H1 (cell line): ENCODE data around the gene OR8B8. TPM values are rescaled to one million over a fixed set of nuclear protein-coding genes. Genes with fewer than 3 reads are reported as not detected.

Source experiments
- CTCF ChIA-PET: fragments of 300-600 bp; sonication (Branson Sonifier 250); formaldehyde crosslinking; loops from one replicate; lab custom pipeline; 2021; ENCODE audit not compliant: partially characterized antibody; lab: Charles Lee
- POLR2A ChIA-PET: fragments of 300-600 bp; sonication (Branson Sonifier 250); formaldehyde crosslinking; loops from one replicate; lab custom pipeline; 2021; ENCODE audit warnings: inconsistent platforms; ENCODE audit not compliant: partially characterized antibody; lab: Charles Lee
- DNase-seq, 2 experiments: peaks; one replicate each; pipeline versions ENCODE4 v3.0.0 to v3.0.0-alpha.2; 2010 to 2022; ENCODE audit warnings: low spot score in 2 of 2, low read depth in 1 of 2, mixed read lengths in 1 of 2
- FAIRE-seq: peaks from 2 replicates; lab custom pipeline; 2011; peaks lifted over from hg19 to GRCh38; lab: Jason Lieb, UNC
- H2AFZ ChIP-seq: 2 replicates; pipeline ENCODE4 v1.8.1; 2012; ENCODE audit warnings: low read length, inconsistent platforms
- H2AK5ac ChIP-seq: 2 replicates; pipeline ENCODE4 v1.6.1; 2013; ENCODE audit warnings: low read depth, low read length
- H2BK120ac ChIP-seq: replicated peaks from 2 replicates; pipeline ENCODE3; 2013; ENCODE audit warnings: low read depth, low read length, inconsistent platforms
- H2BK12ac ChIP-seq: 2 replicates; pipeline ENCODE4 v1.6.1; 2013; ENCODE audit warnings: low read depth, low read length
- H2BK15ac ChIP-seq: 2 replicates; pipeline ENCODE4 v1.6.1; 2013; ENCODE audit warnings: low read length
- H2BK20ac ChIP-seq: 2 replicates; pipeline ENCODE4 v1.6.1; 2013; ENCODE audit warnings: low read length
- H2BK5ac ChIP-seq: 2 replicates; pipeline ENCODE4 v1.6.1; 2013; ENCODE audit warnings: low read depth, low read length
- H3K14ac ChIP-seq: 2 replicates; pipeline ENCODE4 v1.6.1; 2013; ENCODE audit warnings: inconsistent platforms; ENCODE audit not compliant: insufficient read length
- H3K18ac ChIP-seq: 2 replicates; pipeline ENCODE4 v1.6.1; 2013; ENCODE audit warnings: low read length; ENCODE audit errors: extremely low read depth
- H3K23ac ChIP-seq: 2 replicates; pipeline ENCODE4 v1.6.1; 2013; ENCODE audit warnings: inconsistent platforms; ENCODE audit not compliant: insufficient read length
- H3K23me2 ChIP-seq: 2 replicates; pipeline ENCODE4 v1.6.1; 2013; ENCODE audit warnings: low read depth, low read length
- H3K27ac ChIP-seq: 2 replicates; pipeline ENCODE4 v1.6.1; 2011; ENCODE audit warnings: low read depth, low read length, inconsistent platforms
- H3K27me3 ChIP-seq, 4 experiments: replicated peaks in 1 of 4; 1 replicate in 1 of 4; 2 replicates in 3 of 4; pipeline versions ENCODE4 v1.6.1 to v1.8.1; 2011 to 2013; ENCODE audit warnings: low read length in 3 of 4, mild to moderate bottlenecking in 3 of 4, inconsistent platforms in 2 of 4, mixed read lengths in 2 of 4, moderate library complexity in 1 of 4; ENCODE audit not compliant: control insufficient read depth in 3 of 4, insufficient read depth in 3 of 4; ENCODE audit errors: extremely low read depth in 1 of 4
- H3K36me3 ChIP-seq, 4 experiments: 2 replicates each; pipeline versions ENCODE4 v1.6.1 to v1.8.1; 2011 to 2013; ENCODE audit warnings: mild to moderate bottlenecking in 4 of 4, low read length in 3 of 4, moderate library complexity in 2 of 4, control low read depth in 1 of 4, inconsistent platforms in 1 of 4; ENCODE audit not compliant: insufficient read depth in 4 of 4, control insufficient read depth in 2 of 4
- H3K4ac ChIP-seq: replicated peaks from 2 replicates; pipeline ENCODE3; 2013; ENCODE audit warnings: low read length, low read depth, mixed read lengths, inconsistent platforms; ENCODE audit not compliant: insufficient read length
- H3K4me1 ChIP-seq, 4 experiments: replicated peaks in 1 of 4; 1 replicate in 1 of 4; 2 replicates in 3 of 4; pipeline versions ENCODE4 v1.6.1 to v1.8.1; 2011 to 2013; ENCODE audit warnings: low read length in 3 of 4, inconsistent platforms in 2 of 4, mixed read lengths in 1 of 4; ENCODE audit not compliant: insufficient read depth in 4 of 4, control insufficient read depth in 3 of 4
- H3K4me2 ChIP-seq, 2 experiments: 2 replicates each; pipeline versions ENCODE4 v1.6.1 to v1.8.1; 2011 to 2013; ENCODE audit warnings: low read depth in 2 of 2, low read length in 2 of 2, control low read depth in 1 of 2, inconsistent platforms in 1 of 2, mild to moderate bottlenecking in 1 of 2; ENCODE audit not compliant: insufficient read depth in 1 of 2
- H3K4me3 ChIP-seq, 4 experiments: fragments of 200-600, 300-600 bp in 1 of 4; sonication (generic), shearing (Covaris generic), sonication (Bioruptor Twin) in 1 of 4; 2 replicates each; pipeline versions ENCODE4 v1.5.1 to v1.8.1; 2011 to 2016; ENCODE audit warnings: low read length in 4 of 4, low read depth in 3 of 4, control low read depth in 2 of 4, inconsistent platforms in 2 of 4, mild to moderate bottlenecking in 2 of 4, mixed read lengths in 1 of 4, moderate library complexity in 1 of 4; ENCODE audit not compliant: insufficient read depth in 2 of 4; ENCODE audit errors: extremely low read depth in 1 of 4
- H3K56ac ChIP-seq: replicated peaks from 2 replicates; pipeline ENCODE3; 2013; ENCODE audit warnings: low read depth, mild to moderate bottlenecking, mixed read lengths, low read length, inconsistent platforms; ENCODE audit not compliant: insufficient read length
- H3K79me1 ChIP-seq: 2 replicates; pipeline ENCODE4 v1.6.1; 2013; ENCODE audit warnings: low read depth, low read length, control low read depth
- H3K79me2 ChIP-seq, 2 experiments: 2 replicates each; pipeline versions ENCODE4 v1.6.1 to v1.8.1; 2012 to 2013; ENCODE audit warnings: low read length in 2 of 2, mild to moderate bottlenecking in 2 of 2, inconsistent platforms in 1 of 2; ENCODE audit not compliant: insufficient read depth in 2 of 2, control insufficient read depth in 1 of 2
- H3K9ac ChIP-seq, 4 experiments: replicated peaks in 1 of 4; 1 replicate in 1 of 4; 2 replicates in 3 of 4; pipeline versions ENCODE4 v1.6.1 to v1.8.1; 2011 to 2013; ENCODE audit warnings: low read depth in 3 of 4, low read length in 3 of 4, control low read depth in 2 of 4, mild to moderate bottlenecking in 2 of 4, moderate library complexity in 2 of 4, inconsistent platforms in 1 of 4; ENCODE audit errors: extremely low read depth in 1 of 4
- H3K9me3 ChIP-seq, 2 experiments: 2 replicates each; pipeline versions ENCODE4 v1.6.1 to v1.8.1; 2012 to 2013; ENCODE audit warnings: mild to moderate bottlenecking in 2 of 2, moderate library complexity in 2 of 2, control low read depth in 1 of 2, inconsistent platforms in 1 of 2, low read depth in 1 of 2, low read length in 1 of 2, mixed read lengths in 1 of 2; ENCODE audit not compliant: insufficient read depth in 2 of 2
- H4K20me1 ChIP-seq, 2 experiments: replicated peaks in 1 of 2; 2 replicates each; pipeline versions ENCODE3 to v1.8.1; 2011 to 2013; ENCODE audit warnings: inconsistent platforms in 2 of 2, low read length in 2 of 2, mild to moderate bottlenecking in 1 of 2; ENCODE audit not compliant: insufficient read depth in 2 of 2, control insufficient read depth in 1 of 2
- H4K5ac ChIP-seq: 2 replicates; pipeline ENCODE4 v1.6.1; 2013; ENCODE audit warnings: low read length, low read depth, mixed read lengths, inconsistent platforms; ENCODE audit not compliant: insufficient read length
- H4K8ac ChIP-seq: 2 replicates; pipeline ENCODE4 v1.8.0; 2013; ENCODE audit warnings: mild to moderate bottlenecking, moderate library complexity, low read length, inconsistent platforms; ENCODE audit not compliant: insufficient read depth; ENCODE audit errors: extremely low read depth
- H4K91ac ChIP-seq: replicated peaks from 2 replicates; pipeline ENCODE3; 2013; ENCODE audit warnings: low read length, mixed read lengths, inconsistent platforms; ENCODE audit not compliant: insufficient read length
- BRCA1 ChIP-seq: IDR thresholded peaks from 2 replicates; pipeline ENCODE4 v1.6.1; 2012; ENCODE audit warnings: low read depth, low read length, improper control_type of control experiment
- CBX8 ChIP-seq: fragments of 300-800, 300-1000 bp; sonication (generic); IDR thresholded peaks from 2 replicates; pipeline ENCODE4 v1.7.1; 2016; ENCODE audit warnings: low read depth, low read length, borderline replicate concordance
- EP300 ChIP-seq, 2 experiments: IDR thresholded peaks; 1 replicate in 1 of 2; 2 replicates in 1 of 2; pipeline ENCODE4 v1.6.1; 2011 to 2012; ENCODE audit warnings: low read depth in 2 of 2, low read length in 2 of 2, mild to moderate bottlenecking in 2 of 2, borderline replicate concordance in 1 of 2, inconsistent platforms in 1 of 2, moderate library complexity in 1 of 2
- EZH2 ChIP-seq: fragments of 200-600 bp; sonication (generic); IDR thresholded peaks from 2 replicates; pipeline ENCODE4 v1.7.1; 2012; ENCODE audit warnings: low read depth, mild to moderate bottlenecking, moderate library complexity, low read length, inconsistent platforms; ENCODE audit not compliant: severe bottlenecking
- GTF2F1 ChIP-seq: IDR thresholded peaks from 2 replicates; pipeline ENCODE4 v1.6.1; 2012; ENCODE audit warnings: low read depth, low read length, improper control_type of control experiment, borderline replicate concordance
- KDM5A ChIP-seq: fragments of 200-600 bp; IDR thresholded peaks from 2 replicates; pipeline ENCODE4 v1.7.1; 2012; ENCODE audit warnings: mild to moderate bottlenecking, low read length, inconsistent platforms, mixed read lengths
- PHF8 ChIP-seq: fragments of 200-600 bp; sonication (generic); conservative IDR thresholded peaks from 2 replicates; pipeline ENCODE4 v1.7.1; 2012; ENCODE audit warnings: low read depth, mild to moderate bottlenecking, inconsistent platforms, low read length, moderate library complexity
- POLR2AphosphoS5 ChIP-seq: IDR thresholded peaks from 2 replicates; pipeline ENCODE4 v1.6.1; 2011; ENCODE audit warnings: low read depth, low read length
- RAD21 ChIP-seq, 2 experiments: IDR thresholded peaks in 1 of 2; conservative IDR thresholded peaks in 1 of 2; 2 replicates each; pipeline ENCODE4 v1.6.1; 2011; ENCODE audit warnings: low read depth in 2 of 2, low read length in 2 of 2, improper control_type of control experiment in 1 of 2, inconsistent platforms in 1 of 2, mild to moderate bottlenecking in 1 of 2, moderate library complexity in 1 of 2
- TEAD4 ChIP-seq: IDR thresholded peaks from 2 replicates; pipeline ENCODE4 v1.6.1; 2012; ENCODE audit warnings: low read depth, low read length, inconsistent platforms, mixed read lengths
- WGBS, 2 experiments: shearing (Covaris generic) in 1 of 2; methylation state at CpG; one replicate each; pipeline versions ENCODE4 v1.1.6 to v1.1.7; 2013 to 2015; ENCODE audit warnings: low lambda C conversion rate in 2 of 2, mixed read lengths in 2 of 2, inconsistent platforms in 1 of 2, low coverage in 1 of 2, missing lambda C conversion rate in 1 of 2; ENCODE audit not compliant: insufficient replicate concordance in 2 of 2, insufficient coverage in 1 of 2, insufficient read length in 1 of 2; ENCODE audit errors: extremely low coverage in 1 of 2, missing lambda C conversion rate in 1 of 2; 5-methylcytosine and 5-hydroxymethylcytosine counted together
- polyA plus RNA-seq, 7 experiments: library from polyadenylated mRNA; depleted of rRNA in 3 of 7; stranded (reverse) in 5 of 7; unstranded in 2 of 7; fragments of >200 nt in 5 of 7; fragments of 200-250 nt in 2 of 7; gene quantifications; 1 replicate in 5 of 7; 2 replicates in 1 of 7; 4 replicates in 1 of 7; pipeline versions ENCODE4 v1.2.1 to v1.2.3, GENCODE V29; 2011 to 2013; ENCODE audit warnings: missing spikeins in 2 of 7, mixed read lengths in 2 of 7
- total RNA-seq: library from RNA; stranded (reverse); fragmentation: NEBNext Ultra II Directional; extraction: Animal tissue kit (Norgen Biotek cat#: 25700); gene quantifications from 2 replicates; pipeline ENCODE4 v1.2.1, GENCODE V29; 2021
- TF ChIP-seq, protein P1 (sequence below): IDR thresholded peaks from 2 replicates; pipeline ENCODE4 v1.6.1; 2012; ENCODE audit warnings: low read length, inconsistent platforms

Gene OR8B8
- total and polyA plus RNA-seq, 2 of the 8 experiments (the other 6 are each of a cell fraction or from before 2014, with no cell fraction given): not detected

DNA sequence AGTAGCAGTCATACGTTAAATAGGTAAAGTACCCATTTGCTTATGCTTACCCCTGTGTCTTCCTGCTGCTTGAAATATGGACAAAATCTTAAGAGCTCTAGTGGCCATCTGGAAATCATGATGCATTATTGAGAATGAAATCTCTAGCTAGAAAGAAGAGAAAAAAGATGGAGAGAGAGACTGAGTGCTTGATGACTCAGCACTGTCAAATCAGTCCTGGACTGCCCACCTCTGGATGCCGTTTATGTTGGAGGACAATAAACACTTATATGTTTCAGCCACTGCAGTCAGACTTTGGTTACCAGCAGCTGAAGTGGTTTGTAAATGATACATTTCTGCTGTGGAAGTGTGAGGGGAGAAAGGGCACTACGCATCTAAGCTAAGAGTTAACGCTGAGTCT is 24.5 kb downstream of the OR8B8 start:
- no peak overlapping the region for H3K4me3 ChIP-seq
- no peak overlapping the region for H2BK20ac ChIP-seq
- H2BK15ac ChIP-seq: no peak overlapping the region
- no peak overlapping the region for H3K27ac ChIP-seq
- H4K20me1 ChIP-seq: no peaks in the 10 kb centered on the region
- H2AFZ ChIP-seq: no peak overlapping the region
- no peak overlapping the region for H4K5ac ChIP-seq
- no peak overlapping the region for H3K14ac ChIP-seq
- H2BK5ac ChIP-seq: no peak overlapping the region
- H3K27me3 ChIP-seq: no peaks in the 10 kb centered on the region
- H3K36me3 ChIP-seq: no peaks in the 10 kb centered on the region
- DNase-seq (no peak), FAIRE-seq (no peak)
- no peak overlapping the region for H3K23ac ChIP-seq
- ChIA-PET CTCF (interaction anchor here (0.8 kb wide), 1 partner anchor 19 kb away, joined by 3 read pairs; no protein-coding TSS in a partner anchor), POLR2A (no interaction called here)
- no peak overlapping the region for H4K8ac ChIP-seq
- H3K9ac ChIP-seq: no peak overlapping the region
- H3K4me1 ChIP-seq: no peaks in the 10 kb centered on the region
- no peak overlapping the region for H3K4me2 ChIP-seq
- H2AK5ac ChIP-seq: no peak overlapping the region
- H3K18ac ChIP-seq: no peak overlapping the region
- no peaks in the 10 kb centered on the region for H3K79me1 ChIP-seq
- H2BK120ac ChIP-seq: no peak overlapping the region
- TF ChIP-seq PHF8 (no peak), GTF2F1 (no peak), RAD21 (IDR thresholded peaks at IDR 0.05 in 1 of 2, conservative IDR thresholded peaks at IDR 0.05 in 1 of 2; ENCODE audit: low read depth in 2 of 2, low read length in 2 of 2) (no peak), EP300 (IDR thresholded peaks at IDR 0.05; ENCODE audit: borderline replicate concordance in 1 of 2, low read depth in 2 of 2, low read length in 2 of 2) (no peak), BRCA1 (no peak), EZH2 (no peak), POLR2AphosphoS5 (no peak), TEAD4 (no peak), CBX8 (no peak), KDM5A (no peak)
- TF ChIP-seq, protein P1, sequence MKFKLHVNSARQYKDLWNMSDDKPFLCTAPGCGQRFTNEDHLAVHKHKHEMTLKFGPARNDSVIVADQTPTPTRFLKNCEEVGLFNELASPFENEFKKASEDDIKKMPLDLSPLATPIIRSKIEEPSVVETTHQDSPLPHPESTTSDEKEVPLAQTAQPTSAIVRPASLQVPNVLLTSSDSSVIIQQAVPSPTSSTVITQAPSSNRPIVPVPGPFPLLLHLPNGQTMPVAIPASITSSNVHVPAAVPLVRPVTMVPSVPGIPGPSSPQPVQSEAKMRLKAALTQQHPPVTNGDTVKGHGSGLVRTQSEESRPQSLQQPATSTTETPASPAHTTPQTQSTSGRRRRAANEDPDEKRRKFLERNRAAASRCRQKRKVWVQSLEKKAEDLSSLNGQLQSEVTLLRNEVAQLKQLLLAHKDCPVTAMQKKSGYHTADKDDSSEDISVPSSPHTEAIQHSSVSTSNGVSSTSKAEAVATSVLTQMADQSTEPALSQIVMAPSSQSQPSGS: no peak
- peaks cover 1% of the 10 kb centered on the region; the same call in 1 of the 2 replicates for H3K23me2 ChIP-seq
- no peak overlapping the region for H3K56ac ChIP-seq
- WGBS, 2 experiments: 94% methylated on average over 4 of the region's 4 CpGs; no CpG with 5 or more reads in 1 of the 2 experiments
- H3K9me3 ChIP-seq: no peaks in the 10 kb centered on the region
- no peak overlapping the region for H4K91ac ChIP-seq
- no peak overlapping the region for H2BK12ac ChIP-seq
- H3K79me2 ChIP-seq: no peaks in the 10 kb centered on the region
- no peak overlapping the region for H3K4ac ChIP-seq
